Measurements from ENCODE around the gene PRSS2.
"Not testable (repeated sequence)": the region's sequence is repeated elsewhere in the genome, so short reads cannot be mapped to it uniquely, and the experiment has no call there.

The PRSS2 gene

GRCh38 chr7:142770661-142771352 lies at the start of gene PRSS2:
Gene PRSS2, plus strand, starts transcription at chr7:142770970. Its CDS starts 13 bp downstream, at chr7:142770983.
- no peak for DNase-seq

GRCh38 chr7:142720986-142721385 lies 49.8 kb upstream of the PRSS2 start:
- in situ Hi-C loops (cut with MboI; ENCODE audit: low pct_unique_long_range_greater_than_20kb, low sequenced_read_pairs): no loop called here

More at GRCh38 chr7:142770661-142771352, at the start of gene PRSS2:
- in situ Hi-C loops (cut with MboI; ENCODE audit: low pct_unique_long_range_greater_than_20kb, low sequenced_read_pairs): no loop called here

DNA sequence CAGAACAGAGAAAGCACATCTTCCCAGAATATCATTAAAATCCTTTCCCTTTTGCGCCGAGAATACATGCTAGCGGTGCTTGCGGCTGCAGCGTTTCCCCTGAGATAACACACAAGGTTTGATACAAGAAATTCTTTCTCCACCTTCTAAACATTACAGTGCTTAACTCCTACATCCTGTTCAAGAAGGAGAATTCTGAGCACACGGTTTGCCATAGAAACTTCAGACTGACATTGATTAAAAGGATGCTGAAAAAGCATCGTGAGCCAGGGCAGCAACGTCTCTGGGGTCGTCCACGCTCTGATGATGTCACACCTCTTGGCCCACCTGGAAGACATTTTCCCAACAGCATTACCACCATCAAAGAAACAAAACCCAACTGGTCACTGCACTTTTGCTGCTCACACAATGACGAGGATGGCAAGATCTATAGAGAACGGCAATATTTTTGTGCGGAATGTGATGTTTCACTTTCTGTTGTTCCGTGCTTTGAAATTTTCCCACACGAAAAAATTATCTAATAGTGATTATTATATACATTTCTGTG lies 48.4 kb upstream of the PRSS2 start:
- in situ Hi-C loops (cut with MboI; ENCODE audit: low pct_unique_long_range_greater_than_20kb, low sequenced_read_pairs): no loop called here
- DNase-seq: no peak

More at GRCh38 chr7:142720986-142721385, 49.8 kb upstream of the PRSS2 start:
- DNase-seq: no peak

DNA sequence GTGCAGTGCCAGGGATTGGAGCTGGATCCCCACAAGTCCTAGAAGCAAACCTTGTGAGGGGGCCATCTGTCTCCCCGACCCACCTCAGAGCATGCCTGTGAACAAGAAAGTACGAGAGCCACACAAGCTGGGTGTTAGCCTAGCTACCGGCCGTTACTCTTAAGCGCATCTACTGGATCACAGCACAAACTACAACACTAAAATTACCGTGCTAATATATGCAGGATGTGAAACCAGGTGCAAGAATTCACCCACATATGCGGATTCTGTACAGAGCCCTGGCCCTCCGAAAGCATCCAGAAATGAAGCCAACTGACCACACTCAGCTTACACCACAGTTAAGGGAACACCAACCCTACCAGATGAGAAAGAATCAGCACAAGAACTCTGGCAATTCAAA lies 37.5 kb upstream of the PRSS2 start:
- no peak for DNase-seq
- in situ Hi-C loops (cut with MboI; ENCODE audit: low pct_unique_long_range_greater_than_20kb, low sequenced_read_pairs): no loop called here

- no peak for DNase-seq
- in situ Hi-C loops (cut with MboI; ENCODE audit: low pct_unique_long_range_greater_than_20kb, low sequenced_read_pairs): no loop called here
These were observed 30.8 kb upstream of the PRSS2 start for GRCh38 chr7:142739923-142740492.

DNA sequence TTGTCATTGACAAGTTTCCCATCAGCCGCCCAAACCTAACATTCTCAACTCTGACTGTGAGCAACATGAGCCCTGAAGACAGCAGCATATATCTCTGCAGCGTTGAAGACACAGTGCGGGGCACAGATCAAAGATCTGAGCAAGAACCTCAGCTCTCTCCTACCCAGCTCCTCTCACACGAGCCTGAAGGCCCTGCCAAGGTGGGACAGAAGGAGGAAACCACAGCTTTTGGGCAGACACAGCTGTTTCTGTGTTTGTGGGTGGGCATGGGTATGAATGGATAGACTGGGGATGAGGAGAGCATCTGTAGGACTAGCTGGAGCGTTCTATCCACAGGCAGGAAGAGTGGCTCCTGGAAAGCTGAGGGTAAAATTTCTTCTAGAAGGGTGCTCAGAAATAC lies 30.0 kb upstream of the PRSS2 start:
- no peak for DNase-seq
- in situ Hi-C loops (cut with MboI; ENCODE audit: low pct_unique_long_range_greater_than_20kb, low sequenced_read_pairs): no loop called here

DNA sequence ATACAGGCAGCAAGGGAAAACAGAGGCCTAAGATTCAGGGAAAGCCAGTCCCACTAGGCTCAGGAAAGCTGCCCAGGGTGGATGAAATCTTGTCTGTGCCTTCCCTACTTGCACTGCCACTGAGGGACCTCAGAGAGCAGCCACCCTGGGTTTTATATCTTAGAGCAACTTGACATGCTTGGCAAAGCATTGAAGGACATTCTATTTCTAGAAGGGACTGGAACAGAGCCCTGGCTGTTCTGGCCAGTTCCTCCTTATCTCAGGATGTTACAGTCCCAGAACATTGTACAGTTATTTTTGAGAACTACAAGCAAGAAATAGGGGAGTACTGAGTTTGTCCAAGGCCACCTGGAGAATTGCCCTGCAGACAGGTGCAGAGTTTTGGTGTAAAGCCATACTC lies 28.8 kb upstream of the PRSS2 start:
- DNase-seq; in situ Hi-C loops (cut with MboI; ENCODE audit: low pct_unique_long_range_greater_than_20kb, low sequenced_read_pairs): not testable (repeated sequence)

DNA sequence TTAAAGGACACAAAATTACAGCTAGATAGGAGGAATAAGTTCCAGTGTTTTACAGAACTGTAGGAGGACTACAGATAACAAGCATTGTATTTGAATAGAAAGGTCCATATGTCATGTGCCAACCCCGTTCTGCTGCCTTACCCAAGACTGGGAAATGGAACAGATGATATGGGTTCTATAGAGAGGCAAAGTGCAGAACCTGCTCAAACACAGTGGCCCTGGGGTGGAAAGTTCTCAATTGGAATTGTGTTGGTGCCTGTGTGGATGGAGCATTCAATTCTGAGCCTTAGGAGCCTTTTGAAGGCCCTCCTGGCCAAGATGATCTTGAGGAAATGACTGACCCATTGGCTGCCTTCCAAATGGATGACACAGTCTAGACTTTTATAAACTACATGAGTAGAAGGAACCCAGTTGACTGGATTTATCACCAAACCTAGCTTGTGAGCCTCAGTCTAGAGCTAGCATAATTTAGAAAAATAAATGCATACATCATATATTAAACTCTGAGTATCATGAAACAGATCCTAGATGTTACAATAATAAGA lies 25.6 kb upstream of the PRSS2 start:
- no peak for DNase-seq
- in situ Hi-C loops (cut with MboI; ENCODE audit: low pct_unique_long_range_greater_than_20kb, low sequenced_read_pairs): no loop called here

GRCh38 chr7:142745745-142746144 lies 25.0 kb upstream of the PRSS2 start:
- in situ Hi-C loops (cut with MboI; ENCODE audit: low pct_unique_long_range_greater_than_20kb, low sequenced_read_pairs): no loop called here
- peak; percentile 21 for DNase-seq

- in situ Hi-C loops (cut with MboI; ENCODE audit: low pct_unique_long_range_greater_than_20kb, low sequenced_read_pairs): no loop called here
- DNase-seq: peak; percentile 3
These were observed 24.5 kb upstream of the PRSS2 start for GRCh38 chr7:142746264-142746663.

- DNase-seq; in situ Hi-C loops (cut with MboI; ENCODE audit: low pct_unique_long_range_greater_than_20kb, low sequenced_read_pairs): not testable (repeated sequence)
These were observed 22.4 kb upstream of the PRSS2 start for GRCh38 chr7:142748410-142748809.

- in situ Hi-C loops (cut with MboI; ENCODE audit: low pct_unique_long_range_greater_than_20kb, low sequenced_read_pairs): no loop called here
- DNase-seq: no peak
These were observed 21.4 kb upstream of the PRSS2 start, which contains the start of gene PRSS1 for GRCh38 chr7:142749218-142749993. Gene PRSS1, plus strand, starts transcription at chr7:142749472. Its CDS starts 13 bp downstream, at chr7:142749485.

DNA sequence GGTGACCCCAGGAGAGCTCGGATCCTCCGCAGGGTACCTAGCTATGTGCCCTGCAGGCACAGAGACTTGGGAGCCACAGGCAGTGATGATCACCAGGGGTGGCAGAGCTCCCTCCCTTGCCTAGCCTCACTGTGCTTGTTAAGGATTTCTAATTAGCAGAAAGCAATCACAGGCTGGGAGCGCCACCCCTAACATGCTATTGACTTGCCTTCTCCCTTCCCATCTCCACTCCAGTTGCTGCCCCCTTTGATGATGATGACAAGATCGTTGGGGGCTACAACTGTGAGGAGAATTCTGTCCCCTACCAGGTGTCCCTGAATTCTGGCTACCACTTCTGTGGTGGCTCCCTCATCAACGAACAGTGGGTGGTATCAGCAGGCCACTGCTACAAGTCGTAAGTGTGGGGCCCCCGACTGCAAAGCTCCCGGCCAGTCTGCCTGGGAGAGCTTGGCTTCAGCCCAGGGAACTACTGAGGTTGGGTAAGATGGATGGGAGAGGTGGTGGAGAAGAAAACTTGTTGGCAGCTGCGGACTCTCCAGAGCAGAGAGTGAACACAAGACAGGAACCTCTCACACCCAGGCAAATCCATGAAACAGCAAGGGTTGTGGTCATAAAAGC lies 20.3 kb upstream of the PRSS2 start:
- in situ Hi-C loops (cut with MboI; ENCODE audit: low pct_unique_long_range_greater_than_20kb, low sequenced_read_pairs): no loop called here

DNA sequence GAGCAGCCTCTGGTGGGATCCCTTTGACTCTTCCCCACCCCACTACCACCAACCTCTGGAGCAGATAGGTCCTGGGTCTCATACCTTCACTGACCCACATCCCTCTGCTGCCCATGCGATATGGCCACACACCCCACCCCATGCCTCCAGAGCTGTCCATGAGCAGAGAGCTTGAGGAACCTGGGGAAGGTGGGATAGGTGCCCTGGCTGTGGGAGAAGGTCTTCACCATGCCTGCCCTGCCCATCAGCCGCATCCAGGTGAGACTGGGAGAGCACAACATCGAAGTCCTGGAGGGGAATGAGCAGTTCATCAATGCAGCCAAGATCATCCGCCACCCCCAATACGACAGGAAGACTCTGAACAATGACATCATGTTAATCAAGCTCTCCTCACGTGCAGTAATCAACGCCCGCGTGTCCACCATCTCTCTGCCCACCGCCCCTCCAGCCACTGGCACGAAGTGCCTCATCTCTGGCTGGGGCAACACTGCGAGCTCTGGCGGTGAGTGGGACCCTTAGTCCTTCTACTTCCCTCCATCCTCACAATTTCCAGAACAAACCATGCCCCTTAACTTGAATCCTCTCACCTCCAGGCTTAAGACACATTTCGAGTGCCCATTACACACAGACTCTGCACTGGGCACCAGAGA lies 19.1 kb upstream of the PRSS2 start:
- DNase-seq; in situ Hi-C loops (cut with MboI; ENCODE audit: low pct_unique_long_range_greater_than_20kb, low sequenced_read_pairs): not testable (repeated sequence)

More for the DNA sequence above, 20.3 kb upstream of the PRSS2 start:
- DNase-seq: no peak

DNA sequence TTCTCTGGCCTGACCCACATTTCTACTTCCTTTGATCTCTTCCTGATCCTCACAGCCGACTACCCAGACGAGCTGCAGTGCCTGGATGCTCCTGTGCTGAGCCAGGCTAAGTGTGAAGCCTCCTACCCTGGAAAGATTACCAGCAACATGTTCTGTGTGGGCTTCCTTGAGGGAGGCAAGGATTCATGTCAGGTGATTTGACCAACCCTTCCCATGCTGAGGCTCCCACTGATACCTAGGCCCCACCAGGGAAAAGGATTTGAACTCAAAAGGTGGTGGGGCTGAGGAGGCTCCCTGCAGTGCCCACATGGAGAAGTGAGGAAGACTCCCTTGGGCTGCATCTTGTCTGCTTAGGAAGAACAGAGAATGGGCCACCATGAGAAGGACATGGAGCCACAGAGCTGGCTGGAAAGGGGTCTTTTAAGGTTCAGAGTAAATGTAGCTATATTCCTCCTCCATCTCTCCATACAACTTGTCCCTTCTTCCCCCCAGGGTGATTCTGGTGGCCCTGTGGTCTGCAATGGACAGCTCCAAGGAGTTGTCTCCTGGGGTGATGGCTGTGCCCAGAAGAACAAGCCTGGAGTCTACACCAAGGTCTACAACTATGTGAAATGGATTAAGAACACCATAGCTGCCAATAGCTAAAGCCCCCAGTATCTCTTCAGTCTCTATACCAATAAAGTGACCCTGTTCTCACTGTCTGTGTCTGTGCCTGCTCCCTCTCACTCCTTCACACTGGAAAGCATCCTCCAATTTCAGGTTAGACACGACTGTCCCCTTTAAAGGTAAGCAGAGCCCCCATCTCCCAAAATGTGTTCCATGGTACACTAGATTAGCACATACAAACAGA lies 18.2 kb upstream of the PRSS2 start:
- no peak for DNase-seq
- in situ Hi-C loops (cut with MboI; ENCODE audit: low pct_unique_long_range_greater_than_20kb, low sequenced_read_pairs): no loop called here

DNA sequence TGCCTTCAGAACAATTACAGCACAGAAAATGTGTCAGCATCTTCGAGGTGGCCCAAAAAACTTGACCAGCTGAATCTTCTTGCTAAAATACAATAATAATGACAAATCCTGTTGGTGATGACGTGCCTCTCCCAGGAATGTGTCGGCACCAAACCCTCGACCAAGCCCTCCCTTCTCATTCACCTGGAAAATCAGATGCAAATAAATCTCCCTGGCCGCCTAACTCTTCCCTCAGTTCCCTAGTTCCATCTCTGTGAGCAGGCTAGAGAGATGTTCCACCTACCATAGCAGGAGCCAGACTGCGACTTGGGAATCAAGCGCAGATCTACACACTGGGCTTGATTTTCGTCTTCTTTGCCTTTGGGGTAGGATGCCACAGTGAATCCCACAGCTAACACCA lies 17.4 kb upstream of the PRSS2 start:
- in situ Hi-C loops (cut with MboI; ENCODE audit: low pct_unique_long_range_greater_than_20kb, low sequenced_read_pairs): no loop called here
- no peak for DNase-seq

DNA sequence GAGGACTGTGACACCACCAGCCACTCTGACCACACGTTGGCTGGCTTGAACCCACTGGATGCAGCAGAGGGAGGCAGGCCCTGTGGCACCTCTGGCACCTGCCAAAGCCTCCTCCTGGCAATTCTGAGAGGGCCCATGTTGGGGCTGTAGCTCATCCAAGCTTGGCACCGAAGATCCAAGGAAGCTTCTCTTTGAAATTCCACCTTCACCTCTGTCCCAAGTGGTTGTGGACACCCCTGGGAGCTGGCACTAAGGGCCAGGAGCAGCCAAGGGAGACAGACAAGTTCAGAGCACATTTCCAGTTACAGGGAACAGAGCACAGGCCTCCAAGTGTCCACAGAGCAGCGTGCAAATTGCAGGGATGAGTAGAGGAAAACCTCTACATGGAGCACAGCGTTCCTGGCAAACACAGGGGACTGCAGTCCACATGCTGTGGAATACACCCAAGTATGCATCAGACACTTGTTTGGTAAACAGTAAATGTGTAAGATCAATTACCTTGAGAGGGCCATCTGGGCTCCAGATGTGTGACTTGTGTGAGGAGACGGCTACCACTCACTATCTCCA lies 16.8 kb upstream of the PRSS2 start:
- DNase-seq; in situ Hi-C loops (cut with MboI; ENCODE audit: low pct_unique_long_range_greater_than_20kb, low sequenced_read_pairs): not testable (repeated sequence)
